Fibroblast of skin of left biceps (primary cell): ENCODE measurements around the gene MAP3K13.

Experiments
- DNase-seq, 2 experiments: peaks; one replicate each; pipeline ENCODE4 v3.0.0-alpha.2; 2013; ENCODE audit warnings: low read depth in 2 of 2

Gene MAP3K13, protein sequence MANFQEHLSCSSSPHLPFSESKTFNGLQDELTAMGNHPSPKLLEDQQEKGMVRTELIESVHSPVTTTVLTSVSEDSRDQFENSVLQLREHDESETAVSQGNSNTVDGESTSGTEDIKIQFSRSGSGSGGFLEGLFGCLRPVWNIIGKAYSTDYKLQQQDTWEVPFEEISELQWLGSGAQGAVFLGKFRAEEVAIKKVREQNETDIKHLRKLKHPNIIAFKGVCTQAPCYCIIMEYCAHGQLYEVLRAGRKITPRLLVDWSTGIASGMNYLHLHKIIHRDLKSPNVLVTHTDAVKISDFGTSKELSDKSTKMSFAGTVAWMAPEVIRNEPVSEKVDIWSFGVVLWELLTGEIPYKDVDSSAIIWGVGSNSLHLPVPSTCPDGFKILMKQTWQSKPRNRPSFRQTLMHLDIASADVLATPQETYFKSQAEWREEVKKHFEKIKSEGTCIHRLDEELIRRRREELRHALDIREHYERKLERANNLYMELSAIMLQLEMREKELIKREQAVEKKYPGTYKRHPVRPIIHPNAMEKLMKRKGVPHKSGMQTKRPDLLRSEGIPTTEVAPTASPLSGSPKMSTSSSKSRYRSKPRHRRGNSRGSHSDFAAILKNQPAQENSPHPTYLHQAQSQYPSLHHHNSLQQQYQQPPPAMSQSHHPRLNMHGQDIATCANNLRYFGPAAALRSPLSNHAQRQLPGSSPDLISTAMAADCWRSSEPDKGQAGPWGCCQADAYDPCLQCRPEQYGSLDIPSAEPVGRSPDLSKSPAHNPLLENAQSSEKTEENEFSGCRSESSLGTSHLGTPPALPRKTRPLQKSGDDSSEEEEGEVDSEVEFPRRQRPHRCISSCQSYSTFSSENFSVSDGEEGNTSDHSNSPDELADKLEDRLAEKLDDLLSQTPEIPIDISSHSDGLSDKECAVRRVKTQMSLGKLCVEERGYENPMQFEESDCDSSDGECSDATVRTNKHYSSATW

GRCh38 chr3:185362850-185363661 is at the start of gene MAP3K13:
Gene MAP3K13, plus strand, starts transcription at chr3:185363136. Its CDS starts 65,446 bp downstream, at chr3:185428582.
- DNase-seq, result peak; percentile 82 to 87

GRCh38 chr3:185313693-185314246 is 49.2 kb upstream of the MAP3K13 start:
- no peak for DNase-seq

DNA sequence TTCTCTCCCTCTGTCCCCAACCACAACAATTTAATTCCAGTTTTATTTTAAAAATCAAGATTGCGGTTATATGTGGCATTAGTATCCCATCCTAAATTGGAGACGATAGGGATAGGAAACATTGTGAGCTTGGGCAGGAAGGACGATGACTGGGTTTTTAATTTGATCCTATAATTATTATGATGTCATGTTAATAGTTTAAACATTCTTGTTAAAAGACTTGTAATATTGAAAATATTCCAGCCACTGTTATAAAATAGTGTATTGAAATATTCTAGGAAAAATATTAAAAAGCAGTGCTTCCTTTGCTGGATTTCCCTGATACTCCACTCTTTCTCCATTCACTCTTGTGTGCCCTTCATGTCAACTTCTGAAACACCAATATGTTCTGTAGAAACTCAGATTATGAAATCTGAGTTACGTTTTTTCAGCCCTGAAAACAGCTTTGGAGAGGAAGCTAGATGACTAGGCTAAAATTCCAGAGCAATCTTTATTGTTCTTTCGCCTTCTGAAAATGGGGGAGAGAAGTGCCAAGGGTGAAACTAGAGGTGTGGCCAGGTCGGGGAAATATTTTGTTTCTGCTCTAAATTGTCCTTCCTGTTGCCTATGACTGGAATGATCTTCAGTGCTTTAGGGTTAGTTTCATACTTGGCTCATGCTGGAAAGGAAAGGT is 46.1 kb upstream of the MAP3K13 start:
- no peak for DNase-seq

- no peak for DNase-seq
Measured at GRCh38 chr3:185317674-185318073, 45.3 kb upstream of the MAP3K13 start.

GRCh38 chr3:185318141-185318540 is 44.8 kb upstream of the MAP3K13 start:
- no peak for DNase-seq

DNA sequence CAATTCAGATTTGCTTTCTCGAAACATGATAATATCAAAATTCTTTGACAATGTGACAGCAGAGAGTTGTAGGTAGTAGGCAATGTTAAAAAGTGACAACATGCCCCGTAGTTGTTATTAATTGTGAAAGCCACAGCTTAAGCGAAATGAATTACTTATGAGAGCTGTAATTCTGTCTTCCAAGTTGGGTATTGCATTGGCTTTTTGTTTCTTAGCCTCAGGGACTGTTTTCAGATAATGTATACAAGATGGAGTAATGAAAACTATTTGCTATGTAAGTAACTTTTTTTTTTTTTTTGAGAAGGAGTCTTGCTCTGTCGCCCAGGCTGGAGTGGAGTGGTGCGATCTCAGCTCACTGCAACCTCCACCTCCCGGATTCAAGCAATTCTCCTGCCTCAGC is 43.1 kb upstream of the MAP3K13 start:
- DNase-seq, result no peak

- DNase-seq, result no peak
Measured at GRCh38 chr3:185320949-185321348, 42.0 kb upstream of the MAP3K13 start.

DNA sequence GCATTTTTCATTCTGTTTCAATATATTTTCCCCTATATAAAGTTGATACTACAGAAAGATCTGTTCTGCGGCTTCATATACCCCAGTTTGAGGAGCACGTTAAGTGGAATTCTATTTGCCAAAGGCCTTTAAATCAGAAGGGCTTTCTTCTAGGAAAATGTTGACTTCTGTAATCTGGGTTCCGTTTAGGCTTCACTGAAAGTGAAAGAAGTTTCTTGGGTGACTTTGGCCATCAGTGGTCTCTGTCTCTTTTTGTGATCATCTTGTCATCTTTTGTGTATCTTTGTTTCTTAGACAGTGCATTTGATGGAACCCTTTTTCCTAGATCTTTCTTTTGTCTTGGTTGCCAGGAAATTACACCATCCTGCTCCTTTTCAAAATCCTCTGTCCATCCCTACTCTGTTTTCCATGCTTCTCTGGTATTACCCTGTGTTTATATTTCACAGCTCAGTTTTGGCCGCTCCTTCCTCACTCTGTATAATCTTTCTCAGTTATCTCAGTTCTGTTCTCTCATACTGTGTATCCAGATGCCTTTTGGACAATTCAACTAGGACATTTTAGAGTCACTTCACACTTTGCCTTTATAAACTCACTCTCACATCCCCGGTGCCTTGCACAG is 40.7 kb upstream of the MAP3K13 start:
- no peak for DNase-seq

DNA sequence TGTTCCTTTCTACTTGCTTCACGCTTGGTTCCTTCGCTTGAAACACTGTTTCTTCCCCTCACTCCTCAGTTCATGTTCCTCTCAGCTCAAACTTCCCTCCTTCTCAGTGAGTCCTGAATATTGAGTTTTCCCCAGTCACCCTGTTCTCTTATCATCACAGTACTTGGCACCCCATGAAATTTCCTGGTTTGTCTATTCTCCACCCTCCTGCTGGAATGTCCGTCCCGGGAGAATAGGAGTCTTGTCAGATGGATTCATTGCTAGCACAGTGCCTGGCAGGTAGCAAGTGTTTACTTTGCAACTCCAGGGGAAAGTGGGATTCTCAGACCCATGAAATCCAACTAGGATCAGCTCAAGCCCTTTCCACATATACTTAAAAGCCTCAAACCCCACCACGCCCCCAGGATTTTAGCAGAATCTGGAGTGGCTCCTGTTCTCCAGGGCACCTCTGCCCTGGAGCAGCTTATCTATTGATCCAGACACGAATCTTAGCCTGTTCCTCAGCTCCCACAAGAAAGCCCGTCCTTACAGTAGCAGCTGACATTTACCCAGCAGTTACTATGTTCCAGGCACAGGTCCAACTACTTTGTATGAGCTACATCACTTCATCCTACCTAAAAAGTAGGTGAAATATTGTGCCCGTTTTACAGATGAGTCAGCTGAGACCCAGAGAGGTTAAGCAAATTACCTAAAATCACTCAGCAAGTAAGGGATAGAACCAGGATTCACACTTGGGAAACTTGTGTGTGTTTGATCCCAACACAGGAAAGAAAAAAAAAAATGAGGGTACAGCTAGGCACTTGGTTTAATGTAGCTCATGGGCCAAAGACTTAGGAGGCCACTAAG is 36.8 kb upstream of the MAP3K13 start:
- no peak for DNase-seq

DNA sequence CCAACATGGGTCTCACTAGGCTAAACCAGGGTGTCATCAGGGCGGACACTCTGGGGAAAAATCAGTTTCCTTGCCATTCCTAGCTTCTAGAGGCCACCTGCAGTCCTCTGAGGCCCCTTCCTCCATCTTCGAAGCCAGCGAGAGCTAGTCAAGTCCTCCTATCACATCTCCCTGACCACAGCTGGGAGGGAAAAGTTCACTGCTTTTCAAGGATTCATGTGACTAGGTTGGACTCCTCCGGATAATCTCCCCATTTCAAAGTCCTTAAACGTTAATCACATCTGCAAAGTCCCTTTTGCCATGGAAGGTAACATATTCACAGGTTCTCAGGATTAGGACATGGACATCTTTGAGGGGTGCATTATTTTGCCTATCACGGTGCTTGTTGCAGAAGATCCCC is 35.9 kb upstream of the MAP3K13 start:
- no peak for DNase-seq

- DNase-seq, result no peak
Measured at GRCh38 chr3:185328324-185329004, 34.5 kb upstream of the MAP3K13 start.

GRCh38 chr3:185330238-185330637 is 32.7 kb upstream of the MAP3K13 start:
- DNase-seq, result no peak

- no peak for DNase-seq
Measured at GRCh38 chr3:185330644-185331043, 32.3 kb upstream of the MAP3K13 start.

- no peak for DNase-seq
Measured at GRCh38 chr3:185332026-185332735, 30.8 kb upstream of the MAP3K13 start.

- DNase-seq, result no peak
Measured at GRCh38 chr3:185335799-185336198, 27.1 kb upstream of the MAP3K13 start.

- DNase-seq, result no peak
Measured at GRCh38 chr3:185337231-185337816, 25.6 kb upstream of the MAP3K13 start.

- DNase-seq, result no peak
Measured at GRCh38 chr3:185339945-185340344, 23.0 kb upstream of the MAP3K13 start.

DNA sequence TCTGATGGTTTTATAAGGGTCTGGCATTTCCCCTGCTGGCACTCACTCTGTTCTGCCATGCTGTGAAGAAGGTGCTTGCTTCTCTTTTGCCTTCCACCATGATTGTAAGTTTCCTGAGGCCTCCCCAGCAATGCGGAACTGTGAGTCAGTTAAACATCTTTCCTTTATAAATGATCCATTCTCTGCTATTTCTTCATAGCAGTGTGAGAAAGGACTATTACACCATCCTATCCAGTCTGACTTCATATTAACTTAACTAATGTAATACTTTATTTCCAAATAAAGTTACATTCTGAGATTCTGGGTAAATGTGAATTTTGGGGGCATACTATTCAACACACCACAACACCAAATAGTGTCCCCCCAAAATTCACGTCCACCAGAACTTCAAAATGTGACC is 22.2 kb upstream of the MAP3K13 start:
- no peak for DNase-seq
